ELF-1 (cell line): ENCODE results near the gene FLNA.
"Not testable (repeated sequence)": the region's sequence is repeated elsewhere in the genome, so short reads cannot be mapped to it uniquely, and the experiment has no call there.

Experiments used
- DNase-seq: peaks from one replicate; pipeline ENCODE4 v3.0.0-alpha.2; 2016; ENCODE audit warnings: low read depth, low spot score

FLNA gene

GRCh38 chrX:154308108-154308946, 66.1 kb downstream of the FLNA start:
- DNase-seq: peak; percentile 88

- no peak for DNase-seq
These were observed 67.2 kb downstream of the FLNA start for GRCh38 chrX:154307202-154307601.

- DNase-seq: no peak
These were observed 68.8 kb downstream of the FLNA start for GRCh38 chrX:154305541-154306205.

GRCh38 chrX:154304846-154305245, 69.6 kb downstream of the FLNA start:
- peak; percentile 56 for DNase-seq

- no peak for DNase-seq
These were observed 71.0 kb downstream of the FLNA start for GRCh38 chrX:154303476-154303875.

- DNase-seq: not testable (repeated sequence)
These were observed 71.4 kb downstream of the FLNA start for GRCh38 chrX:154302998-154303397.

GRCh38 chrX:154300816-154301215, 73.6 kb downstream of the FLNA start:
- no peak for DNase-seq
